CD4-positive, alpha-beta T cell treated with Interleukin-1 beta for 1 hour (primary cell): ENCODE results near the gene PBX1.
"Not testable (repeated sequence)": the region's sequence is repeated elsewhere in the genome, so short reads cannot be mapped to it uniquely, and the experiment has no call there.

Source experiments
- DNase-seq, 2 donors: peaks; one replicate each; pipeline ENCODE4 v3.0.0-alpha.2; 2020 to 2022

Gene PBX1

DNA sequence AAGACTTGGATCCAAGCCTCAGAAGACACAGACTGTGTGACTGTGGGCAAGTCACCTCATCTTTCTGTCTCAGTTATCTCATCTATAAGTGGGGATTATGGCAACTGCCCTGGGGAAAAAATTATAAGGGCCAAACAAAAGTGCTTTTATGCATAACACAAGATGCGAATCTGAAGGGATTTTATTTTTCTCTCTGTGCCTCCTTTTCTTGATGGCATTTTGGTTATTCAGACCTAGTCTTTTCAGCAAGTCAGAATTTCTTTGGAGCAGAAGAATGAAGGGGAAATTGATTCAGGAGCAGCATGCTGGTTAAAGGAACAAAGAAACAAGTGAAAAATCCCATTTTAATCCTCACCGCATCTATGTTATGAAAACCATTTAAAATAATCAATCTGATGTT lies 86.9 kb downstream of the PBX1 start:
- no peak for DNase-seq

DNA sequence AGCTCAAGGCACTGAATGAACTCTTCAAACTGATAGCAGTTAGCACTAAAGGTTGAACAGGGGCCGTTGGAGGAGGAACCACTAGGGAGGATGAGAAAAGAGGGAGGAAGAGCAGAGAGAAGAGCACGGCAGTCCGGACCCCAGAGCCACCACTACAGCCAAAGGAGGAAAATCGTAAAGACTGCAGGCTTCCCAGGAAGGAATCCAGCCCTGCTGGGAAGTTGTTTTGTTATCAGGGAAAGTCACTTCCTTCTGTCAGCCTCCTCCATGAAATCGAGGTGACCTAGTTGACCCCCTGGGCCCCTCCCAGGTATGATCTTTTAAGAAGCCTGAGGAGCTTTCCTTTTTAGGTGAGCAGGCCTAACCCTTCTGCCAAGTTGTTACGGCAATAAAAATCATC lies 88.2 kb downstream of the PBX1 start:
- DNase-seq: no peak

DNA sequence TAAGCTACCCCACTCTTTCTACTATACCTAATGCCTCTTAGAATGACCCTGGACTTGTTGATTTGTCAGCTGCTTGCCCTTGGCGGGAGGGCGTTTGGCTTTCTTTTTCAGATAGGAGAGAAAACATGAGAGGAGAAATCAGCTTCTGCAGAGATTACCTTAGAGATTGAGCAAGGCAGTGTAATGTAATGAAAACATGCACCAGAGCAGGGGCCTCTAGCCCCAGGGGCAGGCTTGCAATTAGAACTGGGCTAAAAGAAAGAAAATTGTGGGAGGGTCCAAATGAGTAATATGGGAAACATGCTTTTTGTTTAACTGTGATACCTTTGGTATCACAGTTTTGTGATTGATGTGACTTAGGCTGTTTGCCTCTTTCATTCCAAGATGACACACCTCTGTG lies 89.7 kb downstream of the PBX1 start:
- no peak for DNase-seq

DNA sequence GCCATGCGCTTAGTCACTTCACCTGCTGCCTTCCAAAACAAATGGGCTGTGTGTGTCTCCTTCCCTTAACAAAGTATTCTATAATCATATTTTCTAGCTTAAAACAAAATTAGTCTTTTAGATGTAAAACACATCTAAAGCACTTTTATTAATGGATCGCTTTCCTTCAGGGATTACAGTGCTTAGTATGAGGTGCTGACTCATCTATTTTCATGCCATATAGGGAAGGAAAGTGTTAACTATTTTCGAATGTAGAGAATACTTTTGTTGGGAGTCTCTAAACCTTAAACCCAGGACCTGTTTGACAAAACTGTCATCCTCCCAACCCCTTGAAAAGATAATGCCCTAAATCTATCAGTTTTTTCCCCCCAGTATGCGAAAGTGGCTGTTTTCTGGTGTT lies 90.2 kb downstream of the PBX1 start:
- no peak for DNase-seq

DNA sequence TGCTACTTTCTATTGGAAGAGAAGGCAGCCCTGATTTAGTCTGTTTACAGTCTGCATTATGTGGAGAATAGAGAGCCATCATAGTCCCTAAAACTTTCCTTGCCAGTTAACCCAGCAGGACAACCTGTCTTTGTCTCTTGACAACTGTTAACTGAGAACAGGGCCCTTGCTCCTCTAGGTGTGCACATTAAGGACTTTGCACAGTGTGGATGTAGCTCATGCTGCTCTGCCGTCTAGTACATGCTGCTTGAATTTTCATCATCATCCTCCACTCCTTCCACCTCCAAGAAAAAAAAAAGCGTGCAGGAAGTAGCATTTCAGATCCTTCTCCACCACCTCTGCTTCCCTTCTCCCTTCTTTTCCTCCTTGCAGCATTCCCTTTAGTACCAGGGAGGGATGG lies 91.5 kb downstream of the PBX1 start:
- DNase-seq: no peak

DNA sequence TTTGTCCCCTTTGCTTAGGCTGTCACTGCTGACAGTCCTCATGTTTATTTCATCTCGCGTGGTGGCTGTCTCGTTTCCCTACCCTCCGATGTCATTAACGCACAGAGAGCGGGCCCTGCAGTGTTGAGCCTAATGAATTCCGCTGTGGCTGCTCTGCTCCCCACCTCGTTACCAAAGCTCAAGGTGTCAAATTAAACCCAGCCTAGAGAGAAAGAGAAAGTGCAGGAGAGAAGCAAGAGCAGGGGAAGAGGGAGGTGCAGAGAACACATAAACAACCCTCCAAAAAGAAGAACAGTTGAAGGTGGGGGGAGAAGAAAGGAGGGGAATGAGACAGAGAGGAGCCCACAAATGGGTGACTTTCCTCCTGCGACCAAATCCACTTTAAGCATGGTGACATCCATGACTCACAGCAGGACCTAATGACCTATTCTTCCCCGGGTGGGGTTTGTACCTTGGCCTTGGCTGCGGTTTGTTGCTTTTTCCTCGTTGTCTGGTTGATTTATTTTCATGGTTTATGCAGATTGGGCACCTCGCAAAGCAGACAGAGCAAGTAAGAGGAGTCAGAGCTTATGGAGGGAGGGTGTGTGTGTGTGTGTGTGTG lies 92.5 kb downstream of the PBX1 start:
- no peak for DNase-seq

DNA sequence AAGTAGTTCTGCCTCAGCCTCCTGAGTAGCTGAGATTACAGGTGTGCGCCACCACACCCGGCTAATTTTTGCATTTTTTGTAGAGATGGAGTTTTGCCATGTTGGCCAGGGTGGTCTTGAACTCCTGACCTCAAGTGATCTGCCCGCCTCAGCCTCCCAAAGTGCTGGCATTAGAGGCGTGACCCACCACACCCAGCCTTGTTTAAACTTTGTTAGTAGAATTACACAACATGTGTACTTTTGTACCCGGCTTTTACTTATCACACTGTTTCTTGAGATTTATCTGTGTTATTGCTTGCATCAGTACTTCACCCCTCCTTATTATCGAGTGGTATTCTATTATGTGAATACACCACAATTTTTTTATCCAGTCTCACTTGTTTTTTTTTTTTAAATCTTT lies 94.0 kb downstream of the PBX1 start:
- DNase-seq: not testable (repeated sequence)

DNA sequence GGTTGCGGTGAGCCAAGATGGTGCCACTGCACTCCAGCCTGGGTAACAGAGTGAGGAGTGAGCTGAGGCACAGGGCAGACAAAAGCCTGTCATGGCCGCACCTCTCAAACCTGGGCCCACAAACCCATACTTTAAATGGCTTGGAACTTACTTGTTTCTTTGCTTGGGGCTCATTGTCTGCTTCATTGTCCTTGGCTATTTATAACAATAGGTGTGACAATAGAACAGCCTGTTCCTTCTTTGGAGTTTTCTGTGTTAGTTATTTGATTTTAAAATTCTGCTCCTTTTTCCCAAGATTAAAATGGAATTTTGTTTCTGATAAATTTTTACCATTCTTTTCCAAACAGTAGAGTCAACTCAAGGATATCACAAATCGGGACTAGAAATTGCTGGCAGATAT lies 94.7 kb downstream of the PBX1 start:
- no peak for DNase-seq

DNA sequence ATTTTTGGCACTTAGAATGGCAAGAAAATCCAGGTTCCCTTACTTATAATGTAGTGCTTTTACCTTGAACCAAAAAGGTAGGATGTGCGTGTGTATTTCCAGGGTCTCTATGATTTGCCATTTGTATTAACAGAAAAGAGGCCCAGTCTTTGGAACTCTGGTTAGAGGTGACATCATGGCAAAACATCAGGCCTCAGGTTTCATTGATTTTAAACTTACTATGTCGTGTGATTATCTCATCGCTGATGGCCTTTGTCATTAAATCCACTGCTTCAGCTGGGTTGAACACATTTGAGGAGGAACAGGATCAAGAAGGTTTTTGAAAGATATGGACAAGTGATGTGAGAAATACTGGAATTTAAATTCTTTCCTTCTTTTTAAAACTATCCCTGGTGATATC lies 95.2 kb downstream of the PBX1 start:
- no peak for DNase-seq

DNA sequence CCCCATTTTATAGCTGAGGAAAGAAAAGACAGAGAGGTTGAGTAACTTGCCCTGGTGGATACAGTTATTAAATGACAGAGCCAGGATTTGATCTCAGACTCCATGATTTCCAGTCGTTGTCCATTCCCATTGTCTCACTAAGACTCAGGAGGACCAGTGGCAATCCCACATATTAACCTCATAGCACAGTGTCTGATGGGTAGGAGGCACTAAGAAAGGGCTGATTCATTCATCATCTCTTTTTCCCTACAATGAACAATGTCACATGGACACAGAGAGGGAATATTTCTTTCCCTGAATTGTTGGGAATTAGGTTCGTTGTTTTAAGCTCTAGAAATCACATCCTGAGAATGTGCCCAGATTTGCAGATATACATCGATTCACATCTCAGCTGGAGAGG lies 99.9 kb downstream of the PBX1 start:
- no peak for DNase-seq

DNA sequence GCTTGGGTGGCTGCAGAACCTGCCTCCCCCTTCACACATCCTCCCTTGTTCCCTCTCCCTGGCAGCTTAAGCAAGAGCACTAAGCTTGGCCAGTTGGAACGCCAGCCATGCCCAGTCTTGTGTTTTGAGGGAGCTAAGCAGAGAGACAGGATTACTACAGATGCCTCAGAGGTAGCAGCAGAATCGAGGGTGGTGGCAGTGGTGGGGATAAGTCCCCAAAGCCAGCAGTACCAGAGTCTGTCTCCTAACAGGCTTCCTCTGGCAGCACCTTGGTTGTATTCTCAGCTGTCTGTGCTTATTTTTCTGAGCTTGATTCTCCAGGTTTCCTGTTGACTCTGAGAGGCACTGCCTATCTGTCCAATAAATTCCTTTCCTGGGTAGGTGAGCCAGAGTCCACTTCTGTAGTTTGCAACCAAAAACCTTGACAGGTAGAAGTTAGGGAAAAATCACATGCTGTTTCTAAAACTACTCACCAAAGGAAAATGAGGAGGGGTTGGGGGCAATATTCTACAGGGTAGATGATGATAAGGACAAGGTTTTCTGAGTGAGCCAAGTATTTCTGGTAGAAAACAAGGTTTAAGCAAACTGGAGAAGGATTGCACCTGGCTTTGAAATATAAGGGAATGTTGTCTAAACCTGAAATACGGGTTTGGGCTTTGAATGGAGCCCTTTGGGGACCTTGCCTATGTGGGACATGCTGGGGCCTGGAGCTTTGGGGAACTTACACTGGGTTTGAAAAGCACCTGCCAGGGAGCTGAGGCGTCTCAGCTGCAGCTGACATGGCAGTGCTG lies 100.8 kb downstream of the PBX1 start:
- DNase-seq: no peak

DNA sequence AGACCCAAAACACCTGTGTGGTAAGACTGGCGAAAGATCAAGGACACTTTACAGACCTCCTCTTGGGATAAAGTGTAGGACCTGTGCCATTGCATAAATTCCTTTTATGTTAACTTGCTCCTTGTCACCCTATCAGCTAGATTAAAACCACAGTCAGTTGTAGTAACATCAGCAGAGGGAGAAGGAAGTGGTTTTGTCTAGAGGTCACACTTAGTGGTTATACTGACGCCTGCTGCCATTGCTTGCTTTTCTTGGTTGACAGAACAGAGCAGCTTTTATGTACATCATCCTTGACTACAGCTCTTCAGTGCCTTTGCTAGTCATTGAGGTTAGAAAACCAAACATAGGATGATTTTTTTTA lies 101.4 kb downstream of the PBX1 start:
- peak; percentile 15 to 16 for DNase-seq

DNA sequence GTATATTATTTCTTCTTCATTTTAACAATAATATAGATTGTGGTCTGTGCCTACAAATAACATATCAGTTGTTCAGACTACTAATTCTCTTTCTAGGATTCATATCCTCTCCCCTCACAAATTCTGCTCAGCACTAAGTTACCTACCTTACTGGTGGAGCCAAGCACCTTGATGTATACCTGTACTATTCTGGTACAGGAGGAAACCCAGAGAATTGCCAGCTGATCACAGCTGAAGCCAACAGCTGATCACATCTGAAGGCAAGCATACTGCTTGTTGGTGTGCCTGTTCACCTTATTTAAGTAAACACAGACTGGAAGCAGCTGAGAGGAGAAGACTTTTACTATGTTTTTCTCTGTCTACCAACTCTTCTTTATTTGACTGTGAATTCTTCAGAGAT lies 101.8 kb downstream of the PBX1 start:
- no peak for DNase-seq

DNA sequence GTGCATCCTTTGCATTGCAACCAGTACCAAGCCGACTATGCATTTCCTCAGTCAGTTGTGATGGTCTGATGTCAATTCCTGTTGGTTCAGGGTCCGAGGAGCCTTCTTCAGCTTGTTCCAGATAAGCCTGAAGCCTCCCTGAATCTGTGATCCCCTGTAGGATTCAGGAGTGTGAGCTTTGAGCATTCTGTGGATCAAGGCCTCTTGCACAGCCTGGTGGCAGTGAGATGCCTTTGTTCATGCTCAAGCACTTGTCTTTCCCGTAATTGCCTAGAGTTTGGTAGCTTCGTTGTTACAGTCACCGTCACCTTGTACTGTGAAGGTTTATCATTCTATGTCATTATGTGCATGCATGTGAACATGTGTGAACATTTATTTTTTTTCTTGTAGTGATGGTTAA lies 103.5 kb downstream of the PBX1 start:
- no peak for DNase-seq

DNA sequence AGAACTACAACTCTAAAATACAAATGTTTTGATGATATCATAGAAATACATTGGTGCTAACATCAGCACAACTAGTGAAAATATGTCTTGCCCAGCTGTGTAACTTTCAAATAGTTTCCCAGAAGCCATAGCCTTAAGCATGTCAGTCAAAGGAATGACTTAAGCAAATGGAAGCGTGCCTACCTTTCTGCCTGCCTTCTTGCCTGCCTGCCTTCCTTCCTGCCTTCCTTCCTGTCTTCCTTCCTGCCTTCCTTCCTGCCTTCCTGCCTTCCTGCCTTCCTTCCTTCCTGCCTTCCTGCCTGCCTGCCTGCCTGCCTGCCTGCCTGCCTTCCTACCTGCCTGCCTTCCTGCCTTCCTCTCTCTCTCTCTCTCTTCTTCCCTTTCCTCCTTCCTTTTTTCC lies 104.0 kb downstream of the PBX1 start:
- no peak for DNase-seq

DNA sequence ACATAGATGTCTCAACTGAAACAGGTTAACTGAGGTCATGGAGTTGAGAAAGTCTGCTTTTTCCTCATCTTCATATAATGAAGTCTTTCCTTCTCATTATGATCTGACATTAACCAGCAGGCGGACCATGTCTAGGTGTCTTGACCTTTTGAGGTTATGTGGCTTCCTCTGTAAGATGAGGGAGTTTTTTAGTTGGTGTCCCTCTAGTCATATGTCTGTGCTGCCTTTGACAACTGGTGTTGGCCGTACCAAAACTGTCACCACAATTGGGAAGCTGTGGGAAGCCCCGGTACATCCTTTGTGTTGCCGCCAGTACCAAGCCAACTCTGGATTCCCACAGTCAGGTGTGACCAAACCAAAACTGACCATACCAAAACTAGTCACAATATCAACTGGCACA lies 105.1 kb downstream of the PBX1 start:
- no peak for DNase-seq

DNA sequence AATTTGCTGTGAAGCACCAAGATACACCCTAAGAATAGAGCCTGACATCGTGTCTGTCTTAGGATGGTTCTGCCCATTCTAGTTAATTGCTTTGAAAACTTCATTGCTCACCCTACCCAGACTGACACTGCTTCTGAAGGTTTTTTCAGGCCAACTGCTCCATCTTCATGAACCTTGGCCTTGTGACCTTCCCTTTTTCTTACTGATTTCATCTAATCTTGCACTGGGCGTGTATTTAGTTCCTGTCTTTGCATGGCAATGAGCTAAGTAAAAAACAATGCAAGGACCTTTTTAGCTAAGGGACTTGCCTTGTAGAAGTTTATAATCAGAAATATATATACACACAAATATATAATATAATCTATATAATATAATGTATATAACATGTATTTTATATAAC lies 108.0 kb downstream of the PBX1 start:
- DNase-seq: no peak

DNA sequence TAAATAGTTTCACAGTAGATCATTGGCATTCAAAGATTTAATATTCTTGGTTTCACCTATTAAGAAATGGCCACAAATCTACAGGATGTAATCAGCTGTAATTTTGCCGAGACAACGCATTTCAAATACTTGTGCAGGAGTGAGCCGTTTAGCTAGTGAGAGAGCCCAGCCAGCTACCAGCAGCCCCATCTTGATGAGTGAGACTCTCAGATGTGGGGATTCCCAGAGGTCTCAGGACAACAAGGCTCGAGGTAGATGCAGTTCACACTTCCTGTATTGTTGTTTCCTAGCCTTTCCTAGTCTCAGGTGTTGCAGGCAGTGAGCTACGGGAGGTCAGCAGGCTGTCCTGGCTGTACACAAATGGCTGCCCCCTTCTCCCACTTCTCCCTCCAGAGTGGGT lies 108.6 kb downstream of the PBX1 start:
- no peak for DNase-seq

DNA sequence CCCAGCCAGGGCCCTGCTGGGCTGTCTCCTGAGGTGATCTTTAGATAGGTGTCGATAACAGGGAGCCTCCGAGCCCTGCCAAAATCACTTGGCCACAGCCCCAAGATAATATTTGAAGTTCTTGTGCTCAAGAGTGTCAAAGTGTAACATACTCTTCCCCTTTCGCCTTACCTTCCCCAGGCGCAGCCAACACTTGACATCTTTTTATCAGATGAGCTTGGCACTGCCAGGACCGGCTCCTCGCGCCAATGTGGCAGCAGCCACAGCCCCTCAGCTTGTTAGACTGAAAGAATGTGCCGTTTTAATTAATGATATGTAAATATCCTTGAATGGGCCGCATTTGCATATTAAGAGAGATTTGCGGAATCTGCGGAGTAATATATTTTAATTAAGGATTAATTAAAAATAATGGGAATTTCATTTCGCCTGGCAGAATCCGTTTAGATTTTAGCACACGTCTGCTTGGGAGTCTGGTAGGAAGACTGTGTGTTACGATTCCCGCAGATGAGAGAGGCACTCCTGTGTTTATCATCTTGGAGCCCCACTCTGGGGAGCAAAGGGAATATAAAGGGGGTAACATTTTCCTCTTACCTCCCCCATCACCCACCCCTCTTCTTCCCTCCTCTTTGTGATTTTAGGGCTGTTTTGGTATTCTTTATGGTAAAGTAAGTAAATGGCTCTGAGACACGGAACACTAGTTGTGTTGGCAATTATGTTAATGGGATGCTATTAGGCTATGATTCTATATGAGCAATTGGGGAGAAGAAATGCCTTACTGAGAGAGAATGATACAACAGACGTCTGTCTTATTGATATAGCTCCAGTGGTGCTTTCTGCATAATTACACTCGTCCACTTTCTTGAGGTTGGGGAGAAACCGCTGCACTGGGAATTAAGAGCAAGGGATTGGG lies 109.8 kb downstream of the PBX1 start:
- no peak for DNase-seq

DNA sequence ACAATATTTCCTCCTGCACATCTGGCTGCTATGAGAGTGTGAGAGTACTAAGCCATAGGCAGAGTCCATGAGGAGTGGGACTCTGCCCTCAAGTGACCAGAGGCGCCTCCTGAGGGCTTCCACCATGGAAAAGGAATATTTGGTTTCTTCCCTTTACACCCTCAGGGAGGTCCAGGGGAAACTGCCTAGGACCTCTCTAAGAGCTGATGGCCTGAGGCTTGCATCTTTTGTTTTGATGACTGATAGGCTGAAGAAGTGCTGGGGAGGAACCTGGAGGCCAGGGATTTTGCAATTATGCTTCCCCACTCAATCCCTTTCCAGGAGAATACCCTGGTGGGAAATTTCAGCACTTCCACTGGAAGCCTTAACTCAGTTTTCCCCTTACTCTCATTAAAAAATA lies 111.0 kb downstream of the PBX1 start:
- no peak for DNase-seq

DNA sequence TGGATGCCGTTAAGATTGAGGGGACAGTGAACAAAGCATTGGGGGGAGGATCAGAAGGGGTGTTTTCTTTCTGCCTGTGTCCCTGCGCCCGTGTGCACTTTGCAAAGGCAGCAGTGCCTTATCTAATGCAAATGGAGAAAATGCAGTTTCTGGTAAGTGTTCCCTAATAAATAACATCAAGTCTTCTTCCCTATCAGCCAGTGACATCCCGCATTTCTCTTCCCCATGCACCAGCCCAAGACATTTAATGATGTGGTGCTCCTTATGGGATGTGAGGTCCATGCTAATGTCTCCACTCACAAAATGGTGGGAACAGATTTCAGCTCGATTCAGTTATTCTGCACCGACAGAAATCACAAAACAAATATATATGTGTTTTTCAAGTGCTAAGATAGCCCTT lies 111.8 kb downstream of the PBX1 start:
- no peak for DNase-seq

DNA sequence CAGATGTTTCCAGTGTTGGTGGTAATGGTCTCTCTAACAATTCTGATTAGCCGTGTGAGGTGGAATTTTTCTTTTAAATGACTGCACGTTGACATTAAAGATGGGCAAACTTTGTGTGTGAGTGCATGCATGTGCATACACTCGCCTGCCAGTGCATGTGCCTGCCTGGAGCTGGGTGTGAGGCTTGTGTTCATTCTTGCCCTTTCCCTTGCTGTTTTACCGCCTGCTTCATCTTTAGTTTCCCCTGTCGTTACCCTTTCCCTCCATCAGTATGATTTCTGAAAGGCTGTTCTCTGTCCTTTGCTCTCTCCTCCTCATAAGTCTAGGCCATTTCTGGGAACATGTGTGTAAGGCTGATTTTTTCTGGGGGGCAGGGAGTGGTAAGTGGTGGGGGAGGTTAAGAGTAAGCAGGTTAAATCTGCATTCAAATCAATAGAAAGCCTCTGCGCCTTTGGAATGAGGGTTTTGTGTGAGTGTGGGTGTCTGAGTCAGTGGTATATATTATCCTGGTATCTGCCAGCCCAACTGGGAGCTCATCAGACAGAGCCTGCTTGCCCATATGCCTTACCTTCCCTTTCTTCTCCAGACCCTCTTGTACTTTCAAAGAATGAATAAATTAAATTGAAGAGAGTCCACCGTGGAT lies 112.5 kb downstream of the PBX1 start:
- no peak for DNase-seq

DNA sequence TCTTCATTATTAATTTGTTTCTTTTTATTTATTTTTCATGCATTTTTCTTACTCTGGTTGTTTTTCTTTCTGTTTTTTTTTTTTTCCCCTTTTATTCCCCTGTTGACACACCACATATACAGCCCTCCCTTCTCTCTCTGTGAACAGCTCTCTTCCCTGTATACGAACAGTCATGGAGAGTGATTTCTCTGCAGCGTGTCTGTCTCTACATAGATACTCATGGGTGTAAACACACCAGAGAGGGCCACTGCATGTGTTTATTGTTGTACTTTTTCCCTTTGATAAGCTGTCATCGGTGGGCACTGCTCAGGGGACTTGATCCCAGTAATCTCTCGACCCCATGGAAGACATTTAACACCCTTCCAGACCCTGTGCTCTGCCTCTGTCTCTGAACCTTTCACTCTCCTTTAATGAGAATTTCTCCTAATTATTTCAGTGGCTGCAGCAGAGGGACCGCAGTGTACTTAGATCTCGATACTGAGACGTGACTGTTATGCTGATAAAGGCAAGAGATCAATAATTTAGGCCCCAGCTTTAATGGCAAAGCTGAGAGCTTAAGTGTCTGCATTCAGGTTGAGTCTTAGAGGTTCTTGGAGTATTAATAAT lies 113.1 kb downstream of the PBX1 start:
- DNase-seq: no peak
